ENCODE results near the gene TRPM1.

- TF ChIP-seq ZNF311 (tag by site-specific recombination; IDR thresholded peaks at IDR 0.05; ENCODE audit: borderline replicate concordance) (no peak), ZNF23 (tag by site-specific recombination; IDR thresholded peaks at IDR 0.05; ENCODE audit: borderline replicate concordance) (no peak), PRDM10 (tag by site-specific recombination; IDR thresholded peaks at IDR 0.05) (no peak), ZBTB6 (tag by site-specific recombination; IDR thresholded peaks at IDR 0.05) (no peak), ZNF549 (tag by site-specific recombination; IDR thresholded peaks at IDR 0.05) (no peak), ZNF629 (tag by site-specific recombination; IDR thresholded peaks at IDR 0.05) (no peak)
These were observed 23.1 kb downstream of the TRPM1 start for GRCh38 chr15:31078471-31078870.
